Activated CD4-positive, alpha-beta T cell treated with anti-CD3 and anti-CD28 coated beads, Interleukin-2, amount 50 U/mL, for 48 hours (primary cell): ENCODE measurements around the gene TTC34.
"Not testable (repeated sequence)": the region's sequence is repeated elsewhere in the genome, so short reads cannot be mapped to it uniquely, and the experiment has no call there.

ENCODE experiments used
- DNase-seq, 2 experiments: peaks; one replicate each; pipeline ENCODE4 v3.0.0-alpha.2; 2020

The TTC34 gene

GRCh38 chr1:2639607-2640521, 161.6 kb downstream of the TTC34 start:
- DNase-seq = no peak

- DNase-seq = no peak
Observed at GRCh38 chr1:2639203-2639602, 162.3 kb downstream of the TTC34 start.

GRCh38 chr1:2638466-2639115, 162.9 kb downstream of the TTC34 start:
- no peak for DNase-seq

DNA sequence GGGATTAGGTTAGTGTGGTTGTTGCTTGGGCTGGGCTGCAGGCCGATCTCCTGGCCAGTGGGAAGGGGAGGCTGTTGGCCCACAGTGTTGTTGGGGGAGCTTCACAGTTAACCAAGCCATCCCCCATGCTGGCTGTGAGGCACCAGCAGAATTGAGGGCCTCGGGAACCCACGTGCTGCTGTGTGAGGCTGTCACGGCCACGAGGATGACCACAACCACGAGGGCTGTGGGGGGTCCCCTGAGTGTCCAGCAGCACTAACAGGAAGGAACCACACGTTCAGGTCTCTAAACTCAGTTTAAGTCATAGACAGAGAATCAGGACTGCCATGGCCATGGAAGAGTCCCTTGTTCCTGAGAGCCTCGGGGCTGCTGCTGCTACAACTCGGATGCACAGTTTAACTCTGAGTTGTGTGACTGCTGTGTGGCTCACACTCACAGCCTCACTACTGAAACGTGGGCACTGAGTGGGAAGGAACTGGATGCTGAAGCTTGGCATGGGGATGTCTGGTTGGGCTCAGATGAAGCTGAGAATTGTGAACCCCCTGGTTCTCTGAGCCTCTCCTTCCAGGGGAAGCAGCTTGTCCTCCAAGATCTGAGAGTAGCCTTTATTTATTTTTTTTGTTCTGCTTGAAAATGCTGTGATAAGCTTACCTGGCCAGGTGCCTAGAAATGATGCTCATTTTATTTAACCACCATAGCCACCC, 163.9 kb downstream of the TTC34 start:
- no peak for DNase-seq

- DNase-seq = no peak
Observed at GRCh38 chr1:2636733-2637132, 164.8 kb downstream of the TTC34 start.

DNA sequence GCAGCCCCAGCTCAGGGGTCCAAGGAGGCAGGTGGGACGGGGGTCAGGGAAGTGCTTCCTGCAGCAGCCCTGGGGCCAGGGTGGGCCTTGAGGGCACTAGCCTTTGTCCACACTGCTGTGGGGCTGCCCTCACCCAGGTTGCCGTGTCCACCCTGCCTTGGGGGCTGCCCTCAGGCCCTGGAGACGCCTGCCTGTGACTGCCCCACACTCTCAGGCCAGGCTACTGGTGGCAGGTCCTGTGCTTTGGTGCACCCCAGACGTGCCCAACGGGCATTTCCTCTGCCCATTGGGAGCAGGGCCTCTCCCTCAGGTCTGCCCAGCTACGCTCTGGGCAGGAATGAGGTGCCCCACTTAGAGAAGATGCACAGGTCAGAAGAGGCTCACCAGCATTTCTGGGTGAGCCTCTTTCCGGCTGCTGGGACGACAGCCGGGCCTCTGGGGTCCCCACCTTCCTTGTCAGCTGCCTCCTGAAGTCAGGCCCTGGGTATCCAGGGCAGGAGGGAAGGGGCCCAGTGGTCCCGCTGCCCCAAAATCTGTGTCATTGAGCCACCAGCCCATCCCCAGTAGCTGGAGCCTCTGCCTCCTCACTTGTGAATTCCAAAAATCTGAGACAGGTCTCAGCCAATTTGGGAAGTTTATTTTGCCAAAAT, 166.0 kb downstream of the TTC34 start:
- DNase-seq = no peak

GRCh38 chr1:2633936-2634491, 167.5 kb downstream of the TTC34 start:
- no peak for DNase-seq

DNA sequence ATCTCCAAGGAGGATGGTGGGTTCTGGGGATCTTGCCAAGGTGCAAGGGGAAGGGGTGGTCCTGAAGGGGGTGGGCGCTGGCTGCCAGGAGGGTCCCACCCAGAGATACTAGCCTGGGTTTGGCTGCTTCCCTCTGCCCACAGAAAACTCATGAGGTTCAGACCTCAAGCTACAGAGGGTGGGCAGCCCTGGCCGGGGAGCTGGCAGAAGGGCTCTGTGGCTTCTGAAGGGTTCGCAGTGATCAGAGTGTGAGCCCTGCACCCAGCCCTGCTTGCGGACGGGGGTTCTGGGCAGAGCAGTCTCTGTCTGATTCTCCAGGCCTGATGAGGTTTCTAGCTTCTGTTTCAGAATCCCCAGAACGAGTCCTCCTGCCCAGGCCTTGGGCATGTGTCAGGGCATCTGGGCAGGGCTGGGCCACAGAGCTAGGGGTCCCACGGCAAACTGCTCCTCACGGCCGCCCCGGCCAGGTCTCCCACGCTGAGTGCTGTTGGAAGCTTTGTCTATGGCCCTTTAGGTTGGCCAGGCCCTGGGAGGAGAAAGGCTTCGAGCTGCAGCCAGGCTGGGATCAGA, 168.0 kb downstream of the TTC34 start:
- DNase-seq = no peak

DNA sequence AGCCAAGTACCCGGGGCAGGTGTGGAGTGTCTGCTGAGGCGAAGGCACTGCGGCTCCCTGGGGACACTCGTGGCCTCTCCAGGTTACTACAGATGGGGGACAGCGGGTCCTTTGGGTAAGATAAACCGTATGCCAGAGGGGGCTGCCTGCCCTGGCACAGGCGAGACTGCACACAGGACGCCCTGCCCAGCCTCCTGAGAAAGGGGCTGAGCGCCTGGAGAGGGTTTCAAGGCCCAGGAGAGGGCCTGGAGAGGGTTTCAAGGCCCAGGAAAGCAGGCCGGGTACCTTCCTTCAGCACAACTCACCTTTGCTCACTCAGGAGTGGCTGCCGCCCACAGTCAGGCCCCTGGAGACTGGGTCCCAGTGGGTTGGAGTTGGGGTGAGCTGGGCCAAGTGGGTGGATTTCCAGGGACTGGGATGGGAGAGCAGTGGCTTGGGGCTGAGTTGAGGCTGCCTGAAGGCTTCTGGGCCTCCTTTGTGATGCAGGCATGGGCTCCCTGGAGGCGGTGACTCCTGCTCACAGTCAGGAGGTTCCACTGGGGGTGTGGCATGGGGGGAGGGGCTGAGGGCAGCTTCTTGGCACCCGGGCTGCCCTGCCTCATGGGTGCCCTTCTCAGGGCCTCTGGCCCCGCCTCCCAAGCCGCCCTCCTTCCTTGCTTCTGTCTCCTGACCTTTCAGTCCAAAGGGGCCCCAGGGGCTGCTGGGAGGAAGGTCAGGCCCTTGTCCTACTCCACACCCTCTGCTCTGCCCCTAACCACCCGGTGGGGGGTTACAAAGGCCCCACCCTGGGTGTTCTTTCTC, 168.7 kb downstream of the TTC34 start, which contains the start of gene MMEL1:
Gene MMEL1, minus strand, starts transcription at position 456 of the 801 bp plus-strand sequence. CDS start 3,532 bp downstream, outside the sequence.
- no peak for DNase-seq

DNA sequence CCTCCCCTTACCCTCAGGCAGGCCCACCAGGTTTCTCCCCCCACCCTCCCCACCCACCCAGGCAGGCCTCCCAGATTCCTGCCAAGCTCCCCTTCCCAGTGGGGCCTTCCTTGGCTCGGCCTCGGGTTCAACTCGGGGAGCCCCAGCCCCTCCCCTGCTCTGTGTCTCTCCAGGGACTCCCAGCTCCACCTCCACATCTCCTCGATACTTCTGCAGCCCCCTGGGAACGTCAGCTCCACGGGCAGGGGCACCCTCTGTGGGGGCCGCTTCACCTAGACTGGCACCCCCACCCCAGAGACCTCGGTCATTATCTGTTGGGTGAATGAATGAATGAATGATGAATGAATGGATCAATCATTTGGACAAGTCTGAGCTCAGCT, 169.5 kb downstream of the TTC34 start:
- DNase-seq = no peak

- no peak for DNase-seq
Observed at GRCh38 chr1:2631136-2632050, 170.1 kb downstream of the TTC34 start.

DNA sequence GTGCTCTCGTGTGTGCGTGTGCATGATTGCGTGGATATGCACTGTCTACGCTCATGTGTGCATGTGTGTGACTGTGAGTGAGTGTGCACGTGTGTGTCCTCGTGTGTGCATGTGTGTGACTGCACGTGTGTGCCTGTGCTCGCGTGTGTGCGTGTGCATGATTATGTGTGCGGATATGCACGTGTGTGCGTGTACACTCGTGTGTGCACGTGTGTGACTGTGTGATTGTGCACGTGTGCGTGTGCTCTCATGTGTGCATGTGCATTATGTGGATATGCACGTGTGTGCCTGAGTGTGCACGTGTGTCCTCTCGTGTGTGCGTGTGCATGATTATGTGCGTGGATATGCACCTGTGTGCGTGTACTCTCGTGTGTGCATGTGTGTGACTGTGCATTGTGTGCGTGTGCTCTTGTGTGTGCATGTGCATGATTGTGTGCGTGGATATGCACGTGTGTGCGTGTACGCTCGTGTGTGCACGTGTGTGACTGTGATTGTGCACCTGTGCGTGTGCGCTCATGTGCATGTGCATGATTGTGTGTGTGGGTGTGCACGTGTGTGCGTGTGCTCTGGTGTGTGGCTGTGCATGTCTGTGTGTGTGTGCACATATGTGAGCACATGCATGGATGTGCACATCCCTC, 170.9 kb downstream of the TTC34 start:
- DNase-seq = no peak

- DNase-seq = no peak
Observed at GRCh38 chr1:2629627-2630497, 171.6 kb downstream of the TTC34 start.

GRCh38 chr1:2628933-2629626, 172.4 kb downstream of the TTC34 start:
- DNase-seq = no peak

- DNase-seq = no peak
Observed at GRCh38 chr1:2628191-2628932, 173.1 kb downstream of the TTC34 start.

DNA sequence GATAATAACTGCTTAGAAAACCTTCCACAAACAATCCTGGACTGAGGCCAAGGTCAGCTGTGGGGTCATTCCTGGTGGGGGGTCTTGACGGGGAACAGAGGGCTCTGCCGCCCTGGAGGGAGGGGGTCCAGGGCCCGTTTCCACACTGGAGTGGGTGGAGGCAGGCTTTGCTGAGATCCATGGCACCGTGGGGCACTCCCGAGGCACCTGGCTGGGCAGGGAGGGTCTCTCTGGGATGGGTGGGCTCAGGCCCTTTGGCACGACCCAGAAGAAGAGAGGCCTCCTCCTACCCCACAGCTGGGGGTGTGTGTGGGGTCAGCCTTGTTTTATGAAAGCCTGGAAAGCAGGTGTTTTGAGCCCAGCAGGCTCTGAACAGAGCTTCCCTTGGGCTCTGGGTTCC, 173.7 kb downstream of the TTC34 start:
- DNase-seq = no peak

- DNase-seq = not testable (repeated sequence)
Observed at GRCh38 chr1:2625748-2626147, 175.7 kb downstream of the TTC34 start.
